GM12875 (cell line): ENCODE data around the gene B4GALNT3.

Experiments
- H3K4me3 ChIP-seq: one replicate; pipeline ENCODE4 v1.5.1; 2011; ENCODE audit warnings: low read depth, low read length, control low read depth
- TF ChIP-seq, protein P1 (sequence below): IDR thresholded peaks from 2 replicates; pipeline ENCODE4 v1.5.1; 2011; ENCODE audit warnings: low read depth, mild to moderate bottlenecking, control low read depth, inconsistent platforms, low read length, moderate library complexity, borderline replicate concordance; ENCODE audit not compliant: insufficient read depth

B4GALNT3 gene

DNA sequence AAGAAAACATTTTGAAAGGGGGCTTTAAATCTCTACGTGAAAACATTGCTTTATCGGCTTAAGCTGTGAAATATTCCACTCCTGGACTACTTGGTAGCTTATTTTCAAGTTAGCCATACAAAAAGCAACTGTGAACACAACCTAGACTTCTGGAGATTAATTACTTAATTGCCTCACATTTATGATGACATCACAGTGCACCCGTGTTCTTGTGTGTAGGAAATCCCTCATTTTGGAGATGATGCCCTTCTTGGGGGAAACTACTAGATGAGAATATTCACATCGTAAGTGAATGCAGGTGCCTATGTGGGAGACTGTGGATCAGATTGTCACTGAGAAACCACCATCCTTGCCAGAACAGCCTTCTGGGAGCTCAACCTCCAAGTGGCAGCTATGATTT, 10.5 kb upstream of the B4GALNT3 start:
- H3K4me3 ChIP-seq: no peak overlapping the region
- TF ChIP-seq, protein P1, sequence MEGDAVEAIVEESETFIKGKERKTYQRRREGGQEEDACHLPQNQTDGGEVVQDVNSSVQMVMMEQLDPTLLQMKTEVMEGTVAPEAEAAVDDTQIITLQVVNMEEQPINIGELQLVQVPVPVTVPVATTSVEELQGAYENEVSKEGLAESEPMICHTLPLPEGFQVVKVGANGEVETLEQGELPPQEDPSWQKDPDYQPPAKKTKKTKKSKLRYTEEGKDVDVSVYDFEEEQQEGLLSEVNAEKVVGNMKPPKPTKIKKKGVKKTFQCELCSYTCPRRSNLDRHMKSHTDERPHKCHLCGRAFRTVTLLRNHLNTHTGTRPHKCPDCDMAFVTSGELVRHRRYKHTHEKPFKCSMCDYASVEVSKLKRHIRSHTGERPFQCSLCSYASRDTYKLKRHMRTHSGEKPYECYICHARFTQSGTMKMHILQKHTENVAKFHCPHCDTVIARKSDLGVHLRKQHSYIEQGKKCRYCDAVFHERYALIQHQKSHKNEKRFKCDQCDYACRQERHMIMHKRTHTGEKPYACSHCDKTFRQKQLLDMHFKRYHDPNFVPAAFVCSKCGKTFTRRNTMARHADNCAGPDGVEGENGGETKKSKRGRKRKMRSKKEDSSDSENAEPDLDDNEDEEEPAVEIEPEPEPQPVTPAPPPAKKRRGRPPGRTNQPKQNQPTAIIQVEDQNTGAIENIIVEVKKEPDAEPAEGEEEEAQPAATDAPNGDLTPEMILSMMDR: no peak

DNA sequence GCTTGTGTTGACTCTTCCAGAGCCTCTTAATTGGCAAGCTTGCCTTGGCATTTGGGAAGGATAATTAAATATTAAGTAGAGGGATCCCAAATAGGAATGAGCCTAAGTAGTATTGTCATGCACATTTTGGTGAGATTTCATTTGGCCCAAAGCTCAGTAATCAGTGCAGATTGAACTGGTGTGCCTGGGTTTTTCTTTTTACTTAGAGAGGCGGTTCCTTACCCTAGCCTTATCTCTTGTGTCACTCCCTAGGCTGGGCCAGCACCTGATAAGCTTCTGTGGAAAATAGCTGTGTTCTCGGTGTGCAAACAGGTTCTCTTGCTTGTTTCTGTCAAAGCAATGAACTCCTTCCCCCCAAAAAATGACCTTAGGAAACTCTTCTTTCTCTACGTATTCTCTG, 9.3 kb upstream of the B4GALNT3 start:
- H3K4me3 ChIP-seq: no peak overlapping the region
- TF ChIP-seq, protein P1: no peak

DNA sequence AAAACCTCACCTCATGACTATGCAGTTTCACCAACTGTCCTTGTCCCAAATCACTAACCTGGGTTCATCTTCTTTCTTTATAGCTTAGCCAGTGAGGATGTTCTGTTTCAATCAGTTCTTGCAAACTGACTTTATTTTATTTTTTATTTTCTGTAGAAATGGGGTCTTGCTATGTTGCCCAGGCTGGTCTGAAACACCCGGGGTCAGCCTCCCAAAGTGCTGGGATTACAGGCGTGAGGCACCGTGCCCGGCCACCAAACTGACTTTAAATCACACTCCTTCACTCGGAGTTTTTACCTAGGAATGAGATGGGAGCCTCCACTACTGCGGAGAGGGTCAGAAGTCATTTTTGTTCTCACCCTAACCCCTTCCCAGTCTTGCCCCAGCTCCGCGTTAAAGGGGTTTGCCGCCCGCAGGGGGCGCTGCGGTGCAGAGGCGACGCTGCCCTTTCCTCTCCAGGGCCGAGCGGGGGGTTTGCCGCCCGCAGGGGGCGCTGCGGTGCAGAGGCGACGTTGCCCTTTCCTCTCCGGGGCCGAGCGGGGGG, 7.0 kb upstream of the B4GALNT3 start:
- TF ChIP-seq, protein P1: peak; percentile 67
- no peak overlapping the region for H3K4me3 ChIP-seq

DNA sequence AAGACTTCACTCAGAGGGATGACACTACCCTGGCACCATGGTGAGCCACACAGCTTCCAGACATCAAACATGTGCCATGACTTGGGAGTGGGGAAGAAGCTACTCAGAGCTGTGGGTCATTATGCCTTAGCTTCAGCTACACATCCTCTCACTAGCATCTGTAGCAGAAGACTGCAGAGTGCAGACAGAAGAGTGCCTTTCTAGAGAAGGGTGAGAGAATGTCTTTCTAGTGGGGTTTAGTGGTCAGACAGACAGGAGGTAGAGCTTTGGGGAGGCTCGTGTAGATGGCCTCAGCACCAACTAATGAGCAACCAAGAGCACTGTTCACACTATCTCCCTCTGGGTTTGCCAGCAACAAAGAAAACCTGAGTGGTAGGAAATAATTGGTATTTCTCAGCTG, 4.9 kb upstream of the B4GALNT3 start:
- H3K4me3 ChIP-seq: no peak overlapping the region
- TF ChIP-seq, protein P1: no peak

DNA sequence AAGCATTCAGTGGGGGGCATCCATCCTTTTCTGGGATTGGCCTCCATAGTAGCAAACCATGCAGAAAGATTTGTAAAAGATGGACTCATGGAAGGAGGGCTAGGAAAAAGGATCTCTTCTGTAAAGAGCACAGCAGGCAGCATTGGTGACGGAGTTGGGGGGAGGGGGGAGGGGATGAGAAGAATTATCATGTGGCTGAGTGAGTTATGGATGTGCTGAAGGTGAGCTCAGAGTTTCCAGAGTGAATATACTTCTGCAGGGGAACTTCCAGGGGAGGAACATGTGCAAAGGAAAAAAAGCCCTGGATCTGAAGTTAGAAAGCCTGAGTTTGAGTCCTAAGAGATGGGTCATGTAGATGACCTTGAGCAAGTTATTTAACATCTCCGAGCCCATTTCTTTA, 3.9 kb upstream of the B4GALNT3 start:
- TF ChIP-seq, protein P1: no peak
- H3K4me3 ChIP-seq: no peak overlapping the region

DNA sequence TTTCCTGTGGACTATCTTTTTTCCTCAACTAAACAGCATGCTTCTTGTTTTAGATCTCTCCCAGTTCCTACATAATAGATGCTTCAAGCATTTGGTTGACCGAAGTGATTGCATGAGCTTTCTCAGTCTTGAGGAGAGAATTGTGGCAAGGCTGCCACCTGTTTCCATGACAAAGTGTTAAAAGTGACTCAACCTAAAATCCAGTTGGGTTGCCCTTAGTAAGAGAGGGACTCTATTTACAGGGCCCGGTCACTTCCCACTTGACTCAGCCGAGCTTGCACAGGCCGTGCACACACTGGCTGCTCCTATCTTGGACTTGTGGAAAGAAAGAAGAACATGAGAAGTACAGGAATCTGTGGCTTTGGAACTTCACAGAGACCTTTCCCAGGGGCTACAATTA, 2.1 kb upstream of the B4GALNT3 start:
- TF ChIP-seq, protein P1: no peak
- no peak overlapping the region for H3K4me3 ChIP-seq

DNA sequence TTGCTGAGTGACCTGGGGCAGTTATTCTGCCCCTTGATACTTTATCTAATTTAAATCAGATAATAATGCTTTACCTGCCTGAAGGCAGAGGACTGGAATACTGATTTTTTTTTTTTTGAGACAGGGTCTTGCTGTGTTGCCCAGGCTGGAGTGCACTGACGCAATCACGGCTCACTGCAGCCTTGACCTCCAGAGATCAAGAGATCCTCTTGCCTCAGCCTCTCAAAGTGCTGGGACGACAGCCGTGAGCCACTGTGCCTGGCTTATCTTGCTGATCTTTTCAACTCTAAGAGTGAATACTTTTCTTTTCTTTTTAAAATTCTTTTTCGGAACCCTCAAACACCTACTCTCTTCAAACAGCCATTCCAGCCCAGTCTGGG, 699 bp upstream of the B4GALNT3 start:
- TF ChIP-seq, protein P1: no peak
- H3K4me3 ChIP-seq: no peak overlapping the region
